Subcutaneous abdominal adipose tissue (tissue), 5 donors: ENCODE data around the gene CLDN5.
A peak's percentile ranks its signal among the peaks of the same experiment; 100 is the strongest.
"Not testable (repeated sequence)": the region's sequence is repeated elsewhere in the genome, so short reads cannot be mapped to it uniquely, and the experiment has no call there.

Experiments used
- H3K27ac ChIP-seq: one replicate; pipeline ENCODE4 v1.7.0; 2013; ENCODE audit warnings: low read depth, mild to moderate bottlenecking, inconsistent platforms, low read length, moderate library complexity
- H3K27me3 ChIP-seq, 5 donors: one replicate each; pipeline ENCODE4 v1.7.0; 2013; ENCODE audit warnings: low read length in 5 of 5, inconsistent platforms in 1 of 5; ENCODE audit not compliant: control insufficient read depth in 5 of 5, insufficient read depth in 4 of 5
- H3K36me3 ChIP-seq, 5 donors: one replicate each; pipeline ENCODE4 v1.7.0; 2013; ENCODE audit warnings: low read length in 5 of 5; ENCODE audit not compliant: control insufficient read depth in 5 of 5, insufficient read depth in 5 of 5
- H3K4me1 ChIP-seq, 5 donors: one replicate each; pipeline ENCODE4 v1.7.0; 2013; ENCODE audit warnings: low read length in 5 of 5, mild to moderate bottlenecking in 3 of 5, moderate library complexity in 1 of 5; ENCODE audit not compliant: control insufficient read depth in 5 of 5, insufficient read depth in 5 of 5
- H3K4me3 ChIP-seq, 5 donors: one replicate each; pipeline ENCODE4 v1.7.0; 2013; ENCODE audit warnings: low read length in 5 of 5, low read depth in 1 of 5
- H3K9ac ChIP-seq, 5 donors: one replicate each; pipeline ENCODE4 v1.7.0; 2013; ENCODE audit warnings: low read length in 5 of 5, mild to moderate bottlenecking in 4 of 5, moderate library complexity in 3 of 5
- H3K9me3 ChIP-seq, 5 donors: one replicate each; pipeline ENCODE4 v1.7.0; 2013; ENCODE audit warnings: low read length in 5 of 5; ENCODE audit not compliant: control insufficient read depth in 5 of 5
- donor health status: healthy.
- donor health status: healthy.
- donor health status: healthy.
- donor health status: healthy.
- donor health status: healthy.

Gene CLDN5

GRCh38 chr22:19533857-19534256 lies 9.6 kb upstream of the CLDN5 start:
- H3K36me3 ChIP-seq = no peaks in the 10 kb centered on the region
- H3K9me3 ChIP-seq = no peaks in the 10 kb centered on the region
- H3K4me1 ChIP-seq = no peaks in the 10 kb centered on the region
- H3K4me3 ChIP-seq = no peak overlapping the region
- no peak overlapping the region for H3K9ac ChIP-seq
- peaks cover 0 to 5% (median 0%) of the 10 kb centered on the region in 5 donors for H3K27me3 ChIP-seq
- H3K27ac ChIP-seq = no peak overlapping the region

- Histone ChIP-seq H3K27ac (no peak overlapping the region), H3K9ac (no peak overlapping the region), H3K36me3 (no peaks in the 10 kb centered on the region), H3K27me3 (peaks cover 0 to 5% (median 0%) of the 10 kb centered on the region in 5 donors), H3K4me3 (no peak overlapping the region), H3K4me1 (peaks cover 0 to 2% (median 0%) of the 10 kb centered on the region in 5 donors), H3K9me3 (no peaks in the 10 kb centered on the region)
These were observed 8.9 kb upstream of the CLDN5 start for GRCh38 chr22:19533049-19533626.

- H3K27ac ChIP-seq = not testable (repeated sequence)
These were observed 7.1 kb upstream of the CLDN5 start for GRCh38 chr22:19531327-19531726.

GRCh38 chr22:19530751-19531150 lies 6.5 kb upstream of the CLDN5 start:
- H3K36me3 ChIP-seq = no peaks in the 10 kb centered on the region
- H3K27ac ChIP-seq = no peak overlapping the region
- no peak overlapping the region for H3K4me3 ChIP-seq
- H3K27me3 ChIP-seq = peaks cover 0 to 13% (median 5%) of the 10 kb centered on the region in 5 donors
- peaks cover 0 to 26% (median 6%) of the 10 kb centered on the region in 5 donors for H3K4me1 ChIP-seq
- no peak overlapping the region for H3K9ac ChIP-seq
- H3K9me3 ChIP-seq = no peaks in the 10 kb centered on the region

More at GRCh38 chr22:19531327-19531726, 7.1 kb upstream of the CLDN5 start:
- not testable (repeated sequence) for H3K9ac ChIP-seq, H3K36me3 ChIP-seq, H3K9me3 ChIP-seq, H3K4me3 ChIP-seq, H3K27me3 ChIP-seq
- peaks cover 0 to 20% (median 2%) of the 10 kb centered on the region in 5 donors for H3K4me1 ChIP-seq

- Histone ChIP-seq H3K9me3 (no peaks in the 10 kb centered on the region), H3K27me3 (peaks cover 0 to 22% (median 13%) of the 10 kb centered on the region in 5 donors), H3K4me1 (peaks cover 0 to 29% (median 6%) of the 10 kb centered on the region in 5 donors), H3K9ac (no peak overlapping the region), H3K4me3 (no peak overlapping the region), H3K36me3 (no peaks in the 10 kb centered on the region), H3K27ac (no peak overlapping the region)
These were observed 5.6 kb upstream of the CLDN5 start for GRCh38 chr22:19529811-19530210.

- Histone ChIP-seq H3K4me3 (no peak overlapping the region), H3K36me3 (peaks cover 0 to under 1% (median 0%) of the 10 kb centered on the region in 5 donors), H3K9me3 (no peaks in the 10 kb centered on the region), H3K4me1 (peaks cover 2 to 43% (median 19%) of the 10 kb centered on the region in 5 donors), H3K27ac (peak overlapping the region; percentile 62), H3K27me3 (peaks cover 13 to 36% (median 30%) of the 10 kb centered on the region in 5 donors), H3K9ac (peak overlapping the region in 1 of 5 donors; percentile 23)
These were observed 3.7 kb upstream of the CLDN5 start for GRCh38 chr22:19527861-19528417.

- no peak overlapping the region for H3K9ac ChIP-seq
- H3K4me1 ChIP-seq = peaks cover 2 to 43% (median 19%) of the 10 kb centered on the region in 5 donors
- no peaks in the 10 kb centered on the region for H3K9me3 ChIP-seq
- H3K4me3 ChIP-seq = no peak overlapping the region
- peaks cover 0 to 5% (median 0%) of the 10 kb centered on the region in 5 donors for H3K36me3 ChIP-seq
- peak overlapping the region; percentile 46 for H3K27ac ChIP-seq
- peaks cover 14 to 41% (median 36%) of the 10 kb centered on the region in 5 donors for H3K27me3 ChIP-seq
These were observed 3.1 kb upstream of the CLDN5 start for GRCh38 chr22:19527321-19527721.

GRCh38 chr22:19526702-19527111 lies 2.5 kb upstream of the CLDN5 start:
- peak overlapping the region in 1 of 5 donors; percentile 28 for H3K9ac ChIP-seq
- no peaks in the 10 kb centered on the region for H3K9me3 ChIP-seq
- peaks cover 14 to 41% (median 37%) of the 10 kb centered on the region in 5 donors for H3K27me3 ChIP-seq
- H3K36me3 ChIP-seq = peaks cover 0 to 8% (median 0%) of the 10 kb centered on the region in 5 donors
- peaks cover 2 to 43% (median 19%) of the 10 kb centered on the region in 5 donors for H3K4me1 ChIP-seq
- no peak overlapping the region for H3K4me3 ChIP-seq
- H3K27ac ChIP-seq = peak overlapping the region; percentile 46

- H3K36me3 ChIP-seq = peaks cover 0 to 8% (median 0%) of the 10 kb centered on the region in 5 donors
- peaks cover 14 to 41% (median 37%) of the 10 kb centered on the region in 5 donors for H3K27me3 ChIP-seq
- peak overlapping the region in 1 of 5 donors; percentile 28 for H3K9ac ChIP-seq
- no peak overlapping the region for H3K4me3 ChIP-seq
- H3K27ac ChIP-seq = peak overlapping the region; percentile 88
- no peaks in the 10 kb centered on the region for H3K9me3 ChIP-seq
- peaks cover 2 to 43% (median 19%) of the 10 kb centered on the region in 5 donors for H3K4me1 ChIP-seq
These were observed 2.0 kb upstream of the CLDN5 start for GRCh38 chr22:19526076-19526701.

GRCh38 chr22:19525666-19526065 lies 1.5 kb upstream of the CLDN5 start:
- peaks cover 2 to 46% (median 19%) of the 10 kb centered on the region in 5 donors for H3K4me1 ChIP-seq
- H3K9me3 ChIP-seq = no peaks in the 10 kb centered on the region
- peaks cover 14 to 41% (median 35%) of the 10 kb centered on the region in 5 donors for H3K27me3 ChIP-seq
- peak overlapping the region in 1 of 5 donors; percentile 73 for H3K4me3 ChIP-seq
- peaks cover 0 to 10% (median 0%) of the 10 kb centered on the region in 5 donors for H3K36me3 ChIP-seq
- peak overlapping the region; percentile 88 for H3K27ac ChIP-seq
- H3K9ac ChIP-seq = peak overlapping the region in 1 of 5 donors; percentile 31
